ENCODE measurements around the gene PDSS2. TPM values are rescaled to one million over a fixed set of nuclear protein-coding genes. Genes with fewer than 3 reads are reported as not detected.

The PDSS2 gene
- total RNA-seq, 3 donors from 2014 or later (not counting 1 experiment from before 2014, with no cell fraction given) = 11.2 to 15.5 (median 14.2) TPM

DNA sequence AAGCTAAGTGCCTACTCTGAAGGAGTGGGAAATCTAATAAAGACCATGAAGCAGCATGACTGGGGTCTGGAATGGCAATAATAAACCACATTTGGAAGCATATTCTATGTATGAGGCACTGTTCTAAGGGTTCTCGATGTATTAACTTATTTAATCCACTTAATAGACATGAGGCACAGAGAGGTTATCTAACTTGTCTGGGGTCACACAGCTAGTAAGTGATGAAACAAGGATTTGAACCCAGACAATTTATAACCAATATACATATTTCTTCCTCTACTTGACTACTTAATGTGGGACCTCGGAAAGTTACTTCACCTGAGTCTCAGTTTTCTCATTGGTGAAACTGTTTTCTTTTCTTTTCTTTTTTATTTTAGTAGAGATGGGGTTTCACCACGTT is 131.3 kb downstream of the PDSS2 start:
- Histone ChIP-seq H3K9me3 (ENCODE audit: control insufficient read depth, insufficient read depth, low read length) (no peaks in the 10 kb centered on the region), H3K27me3 (ENCODE audit: control insufficient read depth, insufficient read depth, low read length) (no peaks in the 10 kb centered on the region), H3K27ac (ENCODE audit: low read length) (no peak overlapping the region), H3K4me3 (ENCODE audit: low read length) (no peak overlapping the region), H3K36me3 (ENCODE audit: control insufficient read depth, insufficient read depth, low read length) (no peaks in the 10 kb centered on the region), H3K4me1 (ENCODE audit: control insufficient read depth, insufficient read depth, low read length) (no peaks in the 10 kb centered on the region)
- intact Hi-C loops (cut with micrococcal nuclease) = no loop called here
- TF ChIP-seq, protein P1, sequence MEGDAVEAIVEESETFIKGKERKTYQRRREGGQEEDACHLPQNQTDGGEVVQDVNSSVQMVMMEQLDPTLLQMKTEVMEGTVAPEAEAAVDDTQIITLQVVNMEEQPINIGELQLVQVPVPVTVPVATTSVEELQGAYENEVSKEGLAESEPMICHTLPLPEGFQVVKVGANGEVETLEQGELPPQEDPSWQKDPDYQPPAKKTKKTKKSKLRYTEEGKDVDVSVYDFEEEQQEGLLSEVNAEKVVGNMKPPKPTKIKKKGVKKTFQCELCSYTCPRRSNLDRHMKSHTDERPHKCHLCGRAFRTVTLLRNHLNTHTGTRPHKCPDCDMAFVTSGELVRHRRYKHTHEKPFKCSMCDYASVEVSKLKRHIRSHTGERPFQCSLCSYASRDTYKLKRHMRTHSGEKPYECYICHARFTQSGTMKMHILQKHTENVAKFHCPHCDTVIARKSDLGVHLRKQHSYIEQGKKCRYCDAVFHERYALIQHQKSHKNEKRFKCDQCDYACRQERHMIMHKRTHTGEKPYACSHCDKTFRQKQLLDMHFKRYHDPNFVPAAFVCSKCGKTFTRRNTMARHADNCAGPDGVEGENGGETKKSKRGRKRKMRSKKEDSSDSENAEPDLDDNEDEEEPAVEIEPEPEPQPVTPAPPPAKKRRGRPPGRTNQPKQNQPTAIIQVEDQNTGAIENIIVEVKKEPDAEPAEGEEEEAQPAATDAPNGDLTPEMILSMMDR (IDR thresholded peaks at IDR 0.05) = no peak
- no peak overlapping the region for H3K27ac Mint-ChIP-seq
- DNase-seq (no peak), ATAC-seq (no peak)
- H3K4me1 Mint-ChIP-seq = peaks cover 11 to 30% of the 10 kb centered on the region in 2 donors
- H3K4me3 Mint-ChIP-seq = no peak overlapping the region
- H3K9me3 Mint-ChIP-seq = no peaks in the 10 kb centered on the region
- H3K27me3 Mint-ChIP-seq (ENCODE audit: low read depth in 2 of 2) = no peaks in the 10 kb centered on the region
- H3K36me3 Mint-ChIP-seq = no peaks in the 10 kb centered on the region
- WGBS (ENCODE audit: insufficient coverage) = 86% methylated on average over 2 of the region's 3 CpGs

DNA sequence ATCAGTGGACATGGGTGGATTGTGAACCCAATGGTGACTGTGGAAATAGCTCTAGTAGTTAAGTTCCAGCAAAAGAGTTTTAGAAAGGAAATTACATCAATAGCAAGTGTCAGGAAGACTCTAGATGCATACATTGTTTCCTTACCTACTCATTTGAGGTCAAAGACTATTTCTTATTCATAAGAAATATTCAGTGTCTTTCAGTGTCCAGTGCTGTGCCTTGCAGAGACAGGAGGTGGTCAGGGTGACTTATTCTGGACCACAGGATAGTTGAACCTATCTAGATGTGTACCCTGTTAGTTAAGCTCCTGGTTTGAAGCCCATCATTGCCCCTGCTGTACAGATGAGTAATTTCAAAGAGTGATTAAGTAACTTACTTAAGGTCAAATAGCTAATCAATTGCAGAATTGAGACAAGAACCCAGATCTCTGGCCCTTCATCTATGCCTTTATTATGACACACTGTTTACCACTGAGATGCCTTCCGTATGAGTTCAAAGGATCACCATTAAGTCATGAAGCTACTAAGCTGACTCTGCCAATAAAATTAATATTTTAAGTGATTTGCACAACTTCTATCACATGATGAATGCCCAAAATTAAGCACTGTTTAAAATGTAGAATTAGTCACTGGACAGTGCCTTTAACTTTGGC is 136.1 kb downstream of the PDSS2 start:
- no peaks in the 10 kb centered on the region for H3K27me3 Mint-ChIP-seq (ENCODE audit: low read depth in 2 of 2)
- no peak overlapping the region for H3K27ac ChIP-seq (ENCODE audit: low read length)
- intact Hi-C loops (cut with micrococcal nuclease) = no loop called here
- H3K36me3 Mint-ChIP-seq = no peaks in the 10 kb centered on the region
- H3K4me1 Mint-ChIP-seq = peaks cover 7 to 13% of the 10 kb centered on the region in 2 donors
- H3K27me3 ChIP-seq (ENCODE audit: control insufficient read depth, insufficient read depth, low read length) = no peaks in the 10 kb centered on the region
- no peak overlapping the region for H3K4me3 ChIP-seq (ENCODE audit: low read length)
- ATAC-seq = no peak
- WGBS (ENCODE audit: insufficient coverage) = 100% methylated on average over 1 of the region's 1 CpG
- H3K4me1 ChIP-seq (ENCODE audit: control insufficient read depth, insufficient read depth, low read length) = no peaks in the 10 kb centered on the region
- H3K36me3 ChIP-seq (ENCODE audit: control insufficient read depth, insufficient read depth, low read length) = no peaks in the 10 kb centered on the region
- no peaks in the 10 kb centered on the region for H3K9me3 ChIP-seq (ENCODE audit: control insufficient read depth, insufficient read depth, low read length)
- DNase-seq = no peak
- H3K9me3 Mint-ChIP-seq = no peaks in the 10 kb centered on the region
- TF ChIP-seq, protein P1 (IDR thresholded peaks at IDR 0.05) = no peak
- H3K27ac Mint-ChIP-seq = no peak overlapping the region
- H3K4me3 Mint-ChIP-seq = no peak overlapping the region

DNA sequence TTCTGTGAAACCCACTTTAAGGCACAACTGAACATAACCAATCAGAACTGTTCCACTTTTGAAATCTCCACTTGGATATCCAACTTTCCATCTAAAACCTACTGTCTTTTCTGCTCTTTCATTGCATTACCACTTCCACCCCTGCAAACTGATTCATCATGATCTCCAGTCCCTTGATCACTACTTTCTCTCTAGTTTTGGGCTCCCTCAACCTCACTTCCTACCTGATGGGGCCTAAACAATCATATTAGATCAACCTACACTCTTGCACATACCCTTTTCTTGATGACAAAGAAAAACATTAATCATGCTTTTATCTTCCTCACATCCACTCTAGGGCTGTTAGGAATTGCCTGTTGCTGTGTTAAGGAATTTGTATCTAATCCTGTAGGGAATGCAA is 137.6 kb downstream of the PDSS2 start:
- no peaks in the 10 kb centered on the region for H3K9me3 Mint-ChIP-seq
- Histone ChIP-seq H3K36me3 (ENCODE audit: control insufficient read depth, insufficient read depth, low read length) (no peaks in the 10 kb centered on the region), H3K27me3 (ENCODE audit: control insufficient read depth, insufficient read depth, low read length) (no peaks in the 10 kb centered on the region), H3K4me1 (ENCODE audit: control insufficient read depth, insufficient read depth, low read length) (no peaks in the 10 kb centered on the region), H3K9me3 (ENCODE audit: control insufficient read depth, insufficient read depth, low read length) (no peaks in the 10 kb centered on the region), H3K27ac (ENCODE audit: low read length) (no peak overlapping the region), H3K4me3 (ENCODE audit: low read length) (no peak overlapping the region)
- intact Hi-C loops (cut with micrococcal nuclease) = no loop called here
- ATAC-seq = no peak
- TF ChIP-seq, protein P1 (IDR thresholded peaks at IDR 0.05) = no peak
- peaks cover 12 to 20% of the 10 kb centered on the region in 2 donors for H3K4me1 Mint-ChIP-seq
- H3K27ac Mint-ChIP-seq = peak overlapping the region in 1 of 2 donors; percentile 8
- no peak for DNase-seq
- no peaks in the 10 kb centered on the region for H3K27me3 Mint-ChIP-seq (ENCODE audit: low read depth in 2 of 2)
- no peaks in the 10 kb centered on the region for H3K36me3 Mint-ChIP-seq
- H3K4me3 Mint-ChIP-seq = no peak overlapping the region
